ENCODE data around the gene SPSB1.

DNA sequence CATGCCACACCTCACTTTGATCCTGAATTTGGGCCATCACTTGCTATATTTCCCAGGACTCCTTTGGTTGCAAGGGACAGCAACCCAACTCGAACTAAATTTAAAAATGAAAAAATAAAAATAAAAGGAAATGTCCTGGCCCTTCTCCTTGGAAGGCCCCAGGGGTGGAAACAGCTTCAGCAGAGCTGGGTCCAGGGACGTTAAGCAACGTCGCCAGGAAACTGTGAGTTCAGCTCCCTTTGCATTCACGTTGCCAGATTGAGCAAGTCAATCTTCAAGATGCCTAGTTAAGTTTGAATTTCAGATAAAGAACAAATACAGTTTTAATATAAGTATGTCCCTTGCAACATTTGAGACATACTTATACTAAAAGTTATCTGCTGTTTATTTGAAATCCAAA, 14.6 kb upstream of the SPSB1 start:
- TF ChIP-seq SIN3A (IDR thresholded peaks at IDR 0.05; ENCODE audit: borderline replicate concordance, insufficient read depth, low read length): no peak
- no peak for TF ChIP-seq TAF1 (IDR thresholded peaks at IDR 0.05; ENCODE audit: borderline replicate concordance, insufficient read depth, low read length)
- no peak for TF ChIP-seq POLR2AphosphoS5 (IDR thresholded peaks at IDR 0.05; ENCODE audit: low read depth, low read length)
- TF ChIP-seq FOXP2 (optimal IDR thresholded peaks at IDR 0.05; ENCODE audit: borderline replicate concordance, extremely low read depth, extremely low read length, insufficient read depth): no peak
- TF ChIP-seq, protein P1, sequence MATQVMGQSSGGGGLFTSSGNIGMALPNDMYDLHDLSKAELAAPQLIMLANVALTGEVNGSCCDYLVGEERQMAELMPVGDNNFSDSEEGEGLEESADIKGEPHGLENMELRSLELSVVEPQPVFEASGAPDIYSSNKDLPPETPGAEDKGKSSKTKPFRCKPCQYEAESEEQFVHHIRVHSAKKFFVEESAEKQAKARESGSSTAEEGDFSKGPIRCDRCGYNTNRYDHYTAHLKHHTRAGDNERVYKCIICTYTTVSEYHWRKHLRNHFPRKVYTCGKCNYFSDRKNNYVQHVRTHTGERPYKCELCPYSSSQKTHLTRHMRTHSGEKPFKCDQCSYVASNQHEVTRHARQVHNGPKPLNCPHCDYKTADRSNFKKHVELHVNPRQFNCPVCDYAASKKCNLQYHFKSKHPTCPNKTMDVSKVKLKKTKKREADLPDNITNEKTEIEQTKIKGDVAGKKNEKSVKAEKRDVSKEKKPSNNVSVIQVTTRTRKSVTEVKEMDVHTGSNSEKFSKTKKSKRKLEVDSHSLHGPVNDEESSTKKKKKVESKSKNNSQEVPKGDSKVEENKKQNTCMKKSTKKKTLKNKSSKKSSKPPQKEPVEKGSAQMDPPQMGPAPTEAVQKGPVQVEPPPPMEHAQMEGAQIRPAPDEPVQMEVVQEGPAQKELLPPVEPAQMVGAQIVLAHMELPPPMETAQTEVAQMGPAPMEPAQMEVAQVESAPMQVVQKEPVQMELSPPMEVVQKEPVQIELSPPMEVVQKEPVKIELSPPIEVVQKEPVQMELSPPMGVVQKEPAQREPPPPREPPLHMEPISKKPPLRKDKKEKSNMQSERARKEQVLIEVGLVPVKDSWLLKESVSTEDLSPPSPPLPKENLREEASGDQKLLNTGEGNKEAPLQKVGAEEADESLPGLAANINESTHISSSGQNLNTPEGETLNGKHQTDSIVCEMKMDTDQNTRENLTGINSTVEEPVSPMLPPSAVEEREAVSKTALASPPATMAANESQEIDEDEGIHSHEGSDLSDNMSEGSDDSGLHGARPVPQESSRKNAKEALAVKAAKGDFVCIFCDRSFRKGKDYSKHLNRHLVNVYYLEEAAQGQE (IDR thresholded peaks at IDR 0.05; ENCODE audit: insufficient read depth in 1 of 2, low read depth in 2 of 2, low read length in 2 of 2): no peak
